Measurements from ENCODE around the gene ACVR1B.

ACVR1B gene

DNA sequence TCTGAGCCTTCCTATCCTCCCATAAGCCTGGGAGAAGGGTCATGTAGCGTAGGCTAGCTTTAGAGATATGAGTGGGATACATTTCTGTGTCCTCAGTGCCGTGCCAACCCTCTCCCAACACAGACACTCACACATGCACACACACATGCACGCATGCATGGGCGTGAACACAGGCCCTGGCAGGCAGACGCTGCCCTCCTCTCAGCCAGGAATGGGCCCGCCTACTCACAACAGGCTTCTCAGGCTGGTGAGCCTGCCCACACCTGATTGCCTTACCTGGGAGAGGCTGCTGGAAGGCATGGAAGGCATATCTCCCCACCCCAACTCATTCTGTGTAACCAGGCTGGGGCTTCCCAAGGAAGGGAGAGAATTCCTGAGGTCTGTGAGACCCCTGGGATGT is 12.8 kb upstream of the ACVR1B start:
- no peaks in the 10 kb centered on the region for H3K27me3 ChIP-seq (ENCODE audit: insufficient read depth, low read length)
- no peak overlapping the region for H3K4me3 ChIP-seq (ENCODE audit: low read length)

DNA sequence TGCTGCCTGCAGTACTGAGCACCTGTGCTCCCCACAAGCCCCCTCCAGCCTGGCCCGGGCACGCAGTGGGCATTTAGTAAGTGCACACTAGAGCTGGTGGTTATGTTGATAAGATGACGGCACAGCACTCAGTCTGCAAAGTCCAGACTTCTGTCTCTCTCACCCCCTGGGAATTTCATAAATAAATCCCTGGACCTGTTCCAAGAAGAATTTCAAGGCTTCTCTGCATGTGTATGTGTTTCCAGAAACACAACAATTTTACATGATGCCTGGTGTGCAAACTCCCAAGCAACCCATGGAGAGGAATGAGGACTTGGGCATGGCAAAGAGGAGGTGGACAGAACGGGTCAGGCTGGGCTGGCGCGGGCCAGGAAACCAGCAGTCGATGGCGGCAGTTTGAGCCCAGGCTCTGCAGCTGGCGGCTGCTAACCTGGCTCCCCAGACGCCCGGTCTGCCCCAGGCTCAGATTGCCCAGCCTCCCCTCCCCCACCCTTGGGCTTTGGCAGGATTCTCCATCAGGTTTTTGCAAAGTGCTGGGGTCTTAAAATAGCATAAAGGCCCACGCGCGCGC is 10.4 kb upstream of the ACVR1B start:
- H3K4me1 ChIP-seq (ENCODE audit: insufficient read depth, low read length) = no peaks in the 10 kb centered on the region
- no peak overlapping the region for H3K27ac ChIP-seq (ENCODE audit: low read length)
- no peaks in the 10 kb centered on the region for H3K36me3 ChIP-seq (ENCODE audit: insufficient read depth, low read depth, low read length)
- no peaks in the 10 kb centered on the region for H3K27me3 ChIP-seq (ENCODE audit: insufficient read depth, low read length)
- H3K9ac ChIP-seq (ENCODE audit: low read depth, low read length) = no peak overlapping the region
- no peak overlapping the region for H3K4me3 ChIP-seq (ENCODE audit: low read length)
- H3K9me3 ChIP-seq (ENCODE audit: insufficient read depth, low read depth, low read length) = peaks cover 13% of the 10 kb centered on the region

More for the DNA sequence above, 12.8 kb upstream of the ACVR1B start:
- no peaks in the 10 kb centered on the region for H3K9me3 ChIP-seq (ENCODE audit: insufficient read depth, low read depth, low read length)
- no peak overlapping the region for H3K27ac ChIP-seq (ENCODE audit: low read length)
- no peaks in the 10 kb centered on the region for H3K4me1 ChIP-seq (ENCODE audit: insufficient read depth, low read length)
- no peaks in the 10 kb centered on the region for H3K36me3 ChIP-seq (ENCODE audit: insufficient read depth, low read depth, low read length)
- H3K9ac ChIP-seq (ENCODE audit: low read depth, low read length) = no peak overlapping the region

DNA sequence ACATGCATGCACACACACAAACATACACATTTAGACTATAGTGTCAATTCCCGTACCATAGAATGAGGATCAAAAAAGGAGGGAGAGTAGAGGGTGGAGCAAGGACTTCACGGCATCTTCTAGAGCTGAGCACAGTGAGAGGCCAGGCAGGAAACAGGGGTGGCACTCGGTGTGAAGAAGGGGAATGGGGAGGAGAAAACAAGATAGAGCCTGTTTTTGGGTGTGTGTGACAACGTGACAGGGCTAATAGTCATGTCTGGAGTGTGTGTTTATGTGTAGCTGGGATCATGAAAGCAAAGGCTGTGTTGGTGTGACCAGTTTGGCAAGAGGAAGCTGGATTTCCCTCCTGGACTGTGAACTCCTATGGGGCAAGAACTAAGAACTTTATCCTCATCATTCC is 9.9 kb upstream of the ACVR1B start:
- peaks cover 13% of the 10 kb centered on the region for H3K9me3 ChIP-seq (ENCODE audit: insufficient read depth, low read depth, low read length)
- no peaks in the 10 kb centered on the region for H3K4me1 ChIP-seq (ENCODE audit: insufficient read depth, low read length)
- no peaks in the 10 kb centered on the region for H3K27me3 ChIP-seq (ENCODE audit: insufficient read depth, low read length)
- H3K4me3 ChIP-seq (ENCODE audit: low read length) = no peak overlapping the region
- no peak overlapping the region for H3K9ac ChIP-seq (ENCODE audit: low read depth, low read length)
- no peaks in the 10 kb centered on the region for H3K36me3 ChIP-seq (ENCODE audit: insufficient read depth, low read depth, low read length)
- H3K27ac ChIP-seq (ENCODE audit: low read length) = no peak overlapping the region

DNA sequence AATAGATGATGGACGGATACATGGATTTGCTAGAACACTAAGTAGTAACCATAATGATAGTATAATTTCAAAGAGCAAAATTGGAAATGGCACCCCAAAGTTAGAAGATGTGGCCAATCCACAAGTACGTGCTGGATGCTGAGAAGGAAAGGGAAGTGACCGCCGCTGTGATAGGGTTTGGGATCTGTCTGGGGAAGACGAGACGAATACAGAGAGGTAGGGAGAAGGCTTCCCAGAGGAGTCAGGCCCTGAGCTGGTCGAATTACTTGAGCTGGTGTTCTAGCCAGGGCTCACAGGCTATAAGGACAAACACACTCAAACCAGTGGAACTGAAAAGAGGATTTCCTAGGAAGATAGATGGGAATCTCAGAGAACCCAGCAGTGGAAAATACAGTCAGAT is 9.4 kb upstream of the ACVR1B start:
- H3K27ac ChIP-seq (ENCODE audit: low read length) = no peak overlapping the region
- no peaks in the 10 kb centered on the region for H3K36me3 ChIP-seq (ENCODE audit: insufficient read depth, low read depth, low read length)
- no peaks in the 10 kb centered on the region for H3K4me1 ChIP-seq (ENCODE audit: insufficient read depth, low read length)
- peaks cover 13% of the 10 kb centered on the region for H3K9me3 ChIP-seq (ENCODE audit: insufficient read depth, low read depth, low read length)
- H3K9ac ChIP-seq (ENCODE audit: low read depth, low read length) = no peak overlapping the region
- H3K27me3 ChIP-seq (ENCODE audit: insufficient read depth, low read length) = no peaks in the 10 kb centered on the region
- H3K4me3 ChIP-seq (ENCODE audit: low read length) = no peak overlapping the region

DNA sequence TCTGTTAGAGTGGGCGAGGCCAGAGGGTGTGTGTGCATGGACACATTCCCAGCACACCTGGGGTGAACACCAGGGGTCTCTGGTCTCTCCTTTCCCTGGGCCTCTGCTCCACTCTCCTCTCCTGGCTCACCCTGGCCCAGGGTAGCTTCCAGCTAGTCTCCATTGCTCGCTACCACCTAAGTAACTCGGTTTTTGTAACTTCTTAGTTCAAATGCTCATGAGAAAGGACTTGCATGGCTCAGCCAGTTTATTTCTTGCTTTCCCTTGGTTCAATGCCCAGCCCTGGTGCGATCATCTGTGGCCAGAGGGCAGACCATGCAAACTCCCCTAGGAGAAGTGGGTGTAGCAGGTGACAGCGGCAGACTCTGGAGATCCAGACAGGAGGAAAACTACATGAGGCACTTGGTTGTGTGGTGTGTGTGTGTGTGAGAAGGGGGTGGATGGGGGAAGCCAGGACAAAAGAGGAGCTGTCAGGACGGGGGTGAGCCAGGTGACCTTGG is 8.9 kb upstream of the ACVR1B start:
- no peaks in the 10 kb centered on the region for H3K4me1 ChIP-seq (ENCODE audit: insufficient read depth, low read length)
- no peak overlapping the region for H3K27ac ChIP-seq (ENCODE audit: low read length)
- H3K9ac ChIP-seq (ENCODE audit: low read depth, low read length) = no peak overlapping the region
- no peaks in the 10 kb centered on the region for H3K36me3 ChIP-seq (ENCODE audit: insufficient read depth, low read depth, low read length)
- H3K27me3 ChIP-seq (ENCODE audit: insufficient read depth, low read length) = peaks cover 5% of the 10 kb centered on the region
- H3K9me3 ChIP-seq (ENCODE audit: insufficient read depth, low read depth, low read length) = peaks cover 13% of the 10 kb centered on the region
- no peak overlapping the region for H3K4me3 ChIP-seq (ENCODE audit: low read length)

DNA sequence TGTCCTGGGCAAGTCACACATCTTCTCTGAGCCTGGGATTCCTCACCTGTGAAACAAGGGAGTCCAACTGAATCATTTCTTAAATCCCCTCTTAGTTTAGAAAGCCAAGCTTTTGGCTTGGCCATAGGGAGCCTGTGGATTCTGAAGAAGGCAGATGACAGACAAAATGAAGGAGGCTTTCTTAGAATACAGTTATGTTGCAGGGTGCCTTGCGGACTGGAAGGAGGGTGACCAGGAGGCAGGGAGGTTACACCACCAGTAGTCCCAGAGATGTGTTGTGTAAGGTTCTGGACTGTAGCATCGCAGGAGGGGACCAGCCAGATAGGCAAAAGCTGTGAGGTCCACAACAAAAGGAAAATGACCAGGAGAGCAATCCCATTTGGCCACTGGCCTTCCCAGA is 8.2 kb upstream of the ACVR1B start:
- peaks cover 13% of the 10 kb centered on the region for H3K9me3 ChIP-seq (ENCODE audit: insufficient read depth, low read depth, low read length)
- no peak overlapping the region for H3K4me3 ChIP-seq (ENCODE audit: low read length)
- H3K9ac ChIP-seq (ENCODE audit: low read depth, low read length) = no peak overlapping the region
- no peaks in the 10 kb centered on the region for H3K36me3 ChIP-seq (ENCODE audit: insufficient read depth, low read depth, low read length)
- peaks cover 13% of the 10 kb centered on the region for H3K27me3 ChIP-seq (ENCODE audit: insufficient read depth, low read length)
- no peak overlapping the region for H3K27ac ChIP-seq (ENCODE audit: low read length)
- no peaks in the 10 kb centered on the region for H3K4me1 ChIP-seq (ENCODE audit: insufficient read depth, low read length)

DNA sequence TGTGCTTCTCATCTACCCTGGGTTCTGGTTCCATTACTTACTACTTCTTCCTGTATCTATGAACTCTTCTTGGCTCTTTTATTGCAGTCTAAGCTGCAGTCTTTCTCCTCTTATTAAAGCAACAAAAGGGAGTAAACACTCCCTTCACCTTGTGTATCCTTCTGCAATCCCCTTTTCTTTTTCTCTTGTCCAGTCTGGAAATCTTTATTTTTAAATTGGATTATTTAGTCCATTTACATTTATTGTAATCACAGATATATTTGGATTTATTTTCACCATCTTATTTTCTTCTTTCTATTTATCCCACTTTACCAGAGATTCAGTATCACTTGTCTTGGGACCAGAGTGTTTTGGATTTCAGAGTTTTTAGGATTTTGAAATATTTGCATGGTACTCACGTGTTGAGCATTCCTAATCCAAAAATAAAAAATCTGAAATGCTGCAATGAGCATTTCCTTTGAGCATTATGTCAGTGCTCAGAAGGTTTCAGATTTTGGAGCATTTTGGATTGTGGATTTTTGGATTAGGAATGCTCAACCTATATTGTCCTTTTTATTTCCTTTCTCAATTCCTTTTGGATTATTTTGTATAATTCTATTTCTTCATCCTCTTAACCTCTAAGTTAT is 6.8 kb upstream of the ACVR1B start:
- H3K9ac ChIP-seq (ENCODE audit: low read depth, low read length) = no peak overlapping the region
- H3K36me3 ChIP-seq (ENCODE audit: insufficient read depth, low read depth, low read length) = no peaks in the 10 kb centered on the region
- H3K9me3 ChIP-seq (ENCODE audit: insufficient read depth, low read depth, low read length) = peaks cover 13% of the 10 kb centered on the region
- peaks cover 24% of the 10 kb centered on the region for H3K27me3 ChIP-seq (ENCODE audit: insufficient read depth, low read length)
- no peak overlapping the region for H3K4me3 ChIP-seq (ENCODE audit: low read length)
- H3K27ac ChIP-seq (ENCODE audit: low read length) = no peak overlapping the region
- no peaks in the 10 kb centered on the region for H3K4me1 ChIP-seq (ENCODE audit: insufficient read depth, low read length)

DNA sequence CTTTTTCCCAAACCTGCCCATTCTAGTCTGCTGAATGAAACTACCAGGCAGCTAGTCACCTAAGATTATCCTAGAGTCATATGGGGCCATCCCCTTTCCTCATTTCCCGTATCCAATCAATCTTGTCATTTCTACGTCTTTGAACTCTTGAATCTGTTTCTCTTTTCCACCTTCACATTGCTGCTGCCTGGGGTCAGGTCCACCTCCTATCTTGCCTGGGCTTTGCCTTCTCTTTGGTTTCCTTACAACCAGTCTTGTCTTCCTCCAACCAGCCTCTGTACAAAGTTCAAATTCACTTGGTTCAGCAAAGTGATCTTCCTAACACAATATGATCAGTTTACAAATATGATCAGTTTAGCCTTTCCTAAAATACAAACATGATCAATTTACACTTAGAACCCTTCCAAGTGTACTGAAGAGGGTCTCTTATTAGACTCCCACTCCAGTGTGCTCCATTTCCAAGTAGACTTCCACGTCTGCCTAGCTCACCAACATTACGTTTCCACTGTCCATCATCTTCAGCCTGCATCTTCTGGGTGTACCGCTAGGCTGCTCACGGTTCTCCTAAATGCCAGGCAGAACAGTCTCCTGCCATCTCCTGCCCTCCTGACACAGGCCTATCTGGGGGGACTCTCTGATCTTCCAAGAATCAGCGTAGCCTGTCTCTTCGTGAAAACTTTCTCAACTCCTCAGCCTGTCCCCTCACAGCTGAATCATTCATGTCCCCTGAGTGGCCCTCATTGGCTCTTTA is 4.1 kb upstream of the ACVR1B start:
- no peak overlapping the region for H3K4me3 ChIP-seq (ENCODE audit: low read length)
- H3K27me3 ChIP-seq (ENCODE audit: insufficient read depth, low read length) = peaks cover 44% of the 10 kb centered on the region
- no peaks in the 10 kb centered on the region; the same call in 1 of the 2 replicates for H3K4me1 ChIP-seq (ENCODE audit: insufficient read depth, low read length)

DNA sequence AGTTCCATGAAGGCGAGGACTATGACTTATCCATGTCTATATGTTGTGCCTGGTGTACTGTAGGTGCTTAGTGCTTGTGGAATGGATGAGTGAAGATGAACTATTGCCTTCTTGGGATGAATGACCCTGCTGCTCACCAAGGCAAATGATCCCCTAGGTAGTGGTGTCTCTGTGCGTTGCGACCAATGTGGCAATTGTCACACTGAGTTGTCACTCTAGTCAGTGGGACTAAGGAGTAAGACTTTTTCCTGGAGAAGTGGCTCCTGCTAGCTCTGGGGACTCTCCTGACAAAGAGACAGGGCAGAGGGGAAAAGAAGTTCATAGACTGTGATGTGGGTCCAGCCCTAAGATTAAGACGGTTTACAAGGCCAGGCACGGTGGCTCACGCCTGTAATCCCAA is 3.4 kb upstream of the ACVR1B start:
- Histone ChIP-seq H3K9ac (ENCODE audit: low read depth, low read length) (no peak overlapping the region), H3K4me3 (ENCODE audit: low read length) (no peak overlapping the region), H3K27ac (ENCODE audit: low read length) (no peak overlapping the region), H3K9me3 (ENCODE audit: insufficient read depth, low read depth, low read length) (peaks cover 13% of the 10 kb centered on the region), H3K27me3 (ENCODE audit: insufficient read depth, low read length) (peaks cover 50% of the 10 kb centered on the region), H3K4me1 (ENCODE audit: insufficient read depth, low read length) (peaks cover 4% of the 10 kb centered on the region; the same call in 1 of the 2 replicates), H3K36me3 (ENCODE audit: insufficient read depth, low read depth, low read length) (no peaks in the 10 kb centered on the region)

More for the DNA sequence above, 4.1 kb upstream of the ACVR1B start:
- Histone ChIP-seq H3K27ac (ENCODE audit: low read length) (no peak overlapping the region), H3K9me3 (ENCODE audit: insufficient read depth, low read depth, low read length) (peaks cover 13% of the 10 kb centered on the region), H3K9ac (ENCODE audit: low read depth, low read length) (no peak overlapping the region), H3K36me3 (ENCODE audit: insufficient read depth, low read depth, low read length) (no peaks in the 10 kb centered on the region)

DNA sequence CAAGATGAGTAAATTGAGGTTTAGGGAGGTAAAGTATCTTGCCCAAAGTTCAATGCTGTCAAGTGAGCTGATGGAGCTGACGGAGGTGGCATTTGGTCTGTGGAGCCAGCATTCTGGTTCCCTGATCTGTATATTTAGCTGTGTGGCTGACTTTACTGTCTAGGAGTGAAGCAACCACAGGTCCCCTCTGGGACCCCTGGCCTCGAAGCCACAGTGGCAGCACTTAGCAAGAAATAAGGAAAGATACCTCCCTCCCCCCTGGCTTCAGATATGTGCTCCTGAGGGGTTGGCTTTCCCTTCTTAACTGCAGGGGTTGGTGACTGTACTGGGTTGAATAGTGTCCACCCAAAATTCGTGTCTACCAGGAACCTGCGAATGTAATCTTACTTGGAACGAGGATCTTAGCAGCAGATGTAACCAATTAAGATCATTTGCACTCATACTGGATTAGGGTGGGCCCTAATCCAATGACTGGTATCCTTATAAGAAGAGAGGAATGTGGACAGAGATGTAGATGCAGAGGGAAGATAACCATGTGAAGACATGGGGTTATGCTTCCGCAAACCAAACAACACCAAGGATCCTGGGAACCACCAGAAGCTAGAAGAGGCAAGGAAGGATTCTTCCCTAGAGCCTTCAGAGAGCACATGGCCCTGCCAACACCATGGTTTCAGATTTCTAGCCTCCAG is 2.0 kb upstream of the ACVR1B start:
- H3K4me1 ChIP-seq (ENCODE audit: insufficient read depth, low read length) = peaks cover 9% of the 10 kb centered on the region; the same call in 1 of the 2 replicates
- H3K9ac ChIP-seq (ENCODE audit: low read depth, low read length) = no peak overlapping the region
- no peak overlapping the region for H3K27ac ChIP-seq (ENCODE audit: low read length)
- H3K27me3 ChIP-seq (ENCODE audit: insufficient read depth, low read length) = peaks cover 57% of the 10 kb centered on the region
- no peak overlapping the region for H3K4me3 ChIP-seq (ENCODE audit: low read length)
- H3K36me3 ChIP-seq (ENCODE audit: insufficient read depth, low read depth, low read length) = no peaks in the 10 kb centered on the region
- H3K9me3 ChIP-seq (ENCODE audit: insufficient read depth, low read depth, low read length) = peaks cover 10% of the 10 kb centered on the region

DNA sequence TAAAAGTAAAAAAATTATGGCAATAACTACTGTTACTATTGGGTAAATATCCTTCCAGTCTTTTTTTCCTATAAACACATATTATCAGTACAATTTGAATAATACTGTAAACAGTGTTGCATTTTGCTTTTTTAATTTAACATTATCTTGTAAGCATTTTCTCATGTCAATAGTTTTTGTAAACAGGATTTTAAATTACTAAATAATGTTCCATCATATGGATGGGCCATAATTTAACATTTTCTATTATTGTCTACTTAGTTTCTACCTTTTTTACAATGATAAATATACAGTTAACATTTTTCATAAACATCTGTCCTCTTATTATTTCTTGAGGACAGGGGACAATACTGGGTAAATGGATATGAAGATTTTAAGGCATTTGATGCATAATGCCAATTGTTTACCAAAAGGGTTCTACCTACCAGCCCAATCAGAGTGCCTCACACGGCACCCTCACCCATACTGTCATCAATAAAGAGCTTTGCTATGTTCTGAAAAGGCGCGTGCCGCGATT is 759 bp upstream of the ACVR1B start:
- Histone ChIP-seq H3K9me3 (ENCODE audit: insufficient read depth, low read depth, low read length) (no peaks in the 10 kb centered on the region), H3K4me1 (ENCODE audit: insufficient read depth, low read length) (peaks cover 11% of the 10 kb centered on the region; the same call in 1 of the 2 replicates), H3K27me3 (ENCODE audit: insufficient read depth, low read length) (peaks cover 57% of the 10 kb centered on the region), H3K9ac (ENCODE audit: low read depth, low read length) (peak overlapping the region; percentile 44; the same call in 1 of the 2 replicates), H3K27ac (ENCODE audit: low read length) (no peak overlapping the region), H3K36me3 (ENCODE audit: insufficient read depth, low read depth, low read length) (no peaks in the 10 kb centered on the region), H3K4me3 (ENCODE audit: low read length) (peak overlapping the region; percentile 74)

Data from iPS-20b (cell line).